SU-DHL-6 (cell line): Measurements from ENCODE around the gene XKR7.

Experiments
- EZH2phosphoT487 ChIP-seq: fragments of 200-600 bp; sonication (generic), shearing (Covaris generic); conservative IDR thresholded peaks from 2 replicates; pipeline ENCODE4 v1.6.1; 2018; ENCODE audit warnings: mild to moderate bottlenecking, antibody characterized with exemption, low read length, moderate library complexity, mixed read lengths
- TF ChIP-seq, protein P1 (sequence below): fragments of 200-600 bp; sonication (generic); IDR thresholded peaks from one replicate; pipeline ENCODE4 v1.5.1; 2017; ENCODE audit warnings: antibody characterized with exemption, mild to moderate bottlenecking, low read length, moderate library complexity; ENCODE audit not compliant: insufficient read depth, poor library complexity, severe bottlenecking

DNA sequence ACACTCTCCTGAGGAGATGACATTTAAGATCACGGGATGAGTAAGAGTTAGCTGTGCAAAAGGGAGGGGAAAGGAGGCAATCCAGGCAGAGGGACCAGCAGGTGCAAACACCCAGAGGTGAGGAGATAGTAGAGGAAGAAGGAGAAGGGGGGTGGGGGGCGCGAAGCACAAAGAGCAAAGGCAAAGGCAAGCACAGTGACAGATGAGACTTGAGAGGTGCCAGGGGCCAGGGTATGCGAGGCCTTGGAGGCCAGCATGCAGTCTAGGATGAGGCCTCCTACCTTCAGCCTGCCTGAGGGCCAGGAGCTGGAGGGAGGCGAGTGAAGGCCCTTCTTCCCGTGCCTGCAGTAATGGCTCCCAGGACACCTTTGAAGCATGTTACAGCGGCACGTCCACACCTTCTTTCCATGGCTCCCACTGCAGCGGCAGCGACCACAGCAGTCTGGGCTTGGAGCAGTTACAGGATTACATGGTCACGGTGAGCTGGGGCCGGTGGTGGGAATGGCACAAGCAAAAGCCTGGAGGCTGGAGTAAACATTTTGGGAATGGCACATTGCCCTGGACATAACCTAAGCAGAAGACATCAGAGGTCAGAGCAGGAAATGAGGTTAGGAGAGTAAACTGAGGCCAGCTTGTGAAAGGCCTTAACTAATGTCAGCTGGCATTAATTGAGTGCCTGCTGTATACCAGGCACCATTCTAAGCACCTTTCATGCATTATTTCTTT lies 60.9 kb downstream of the XKR7 start:
- TF ChIP-seq, protein P1, sequence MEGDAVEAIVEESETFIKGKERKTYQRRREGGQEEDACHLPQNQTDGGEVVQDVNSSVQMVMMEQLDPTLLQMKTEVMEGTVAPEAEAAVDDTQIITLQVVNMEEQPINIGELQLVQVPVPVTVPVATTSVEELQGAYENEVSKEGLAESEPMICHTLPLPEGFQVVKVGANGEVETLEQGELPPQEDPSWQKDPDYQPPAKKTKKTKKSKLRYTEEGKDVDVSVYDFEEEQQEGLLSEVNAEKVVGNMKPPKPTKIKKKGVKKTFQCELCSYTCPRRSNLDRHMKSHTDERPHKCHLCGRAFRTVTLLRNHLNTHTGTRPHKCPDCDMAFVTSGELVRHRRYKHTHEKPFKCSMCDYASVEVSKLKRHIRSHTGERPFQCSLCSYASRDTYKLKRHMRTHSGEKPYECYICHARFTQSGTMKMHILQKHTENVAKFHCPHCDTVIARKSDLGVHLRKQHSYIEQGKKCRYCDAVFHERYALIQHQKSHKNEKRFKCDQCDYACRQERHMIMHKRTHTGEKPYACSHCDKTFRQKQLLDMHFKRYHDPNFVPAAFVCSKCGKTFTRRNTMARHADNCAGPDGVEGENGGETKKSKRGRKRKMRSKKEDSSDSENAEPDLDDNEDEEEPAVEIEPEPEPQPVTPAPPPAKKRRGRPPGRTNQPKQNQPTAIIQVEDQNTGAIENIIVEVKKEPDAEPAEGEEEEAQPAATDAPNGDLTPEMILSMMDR, result no peak
- no peak for TF ChIP-seq EZH2phosphoT487
